Neural cell (in vitro differentiated cells): ENCODE measurements around the gene SYMPK. TPM values are rescaled to one million over a fixed set of nuclear protein-coding genes. Genes with fewer than 3 reads are reported as not detected.

Experiments used
- H2AFZ ChIP-seq: fragments of 200-600, 300-800 bp; sonication (generic), shearing (Covaris generic); 2 replicates; pipeline ENCODE4 v1.6.0; 2014; ENCODE audit warnings: low read depth, mild to moderate bottlenecking, antibody characterized with exemption, low read length, moderate library complexity
- H3F3A ChIP-seq: fragments of 200-600 bp; shearing (Covaris generic); 2 replicates; pipeline ENCODE4 v1.6.1; 2016; ENCODE audit warnings: mild to moderate bottlenecking, moderate library complexity, mixed read lengths, antibody characterized with exemption, low read length; ENCODE audit not compliant: insufficient read depth, poor library complexity, severe bottlenecking
- H3K27ac ChIP-seq: fragments of 200-600, 300-800 bp; sonication (generic), shearing (Covaris generic); 2 replicates; pipeline ENCODE4 v1.5.1; 2014; ENCODE audit warnings: mild to moderate bottlenecking, low read length, moderate library complexity
- H3K27me3 ChIP-seq: fragments of 300-800, 200-600 bp; sonication (generic), shearing (Covaris generic); 2 replicates; pipeline ENCODE4 v1.6.0; 2014; ENCODE audit warnings: mild to moderate bottlenecking, low read depth, low read length, moderate library complexity; ENCODE audit not compliant: insufficient read depth
- H3K36me3 ChIP-seq: fragments of 300-800, 200-600 bp; sonication (generic), shearing (Covaris generic); 2 replicates; pipeline ENCODE4 v1.5.1; 2014; ENCODE audit warnings: mild to moderate bottlenecking, antibody characterized with exemption, low read length, moderate library complexity; ENCODE audit not compliant: insufficient read depth
- H3K4me2 ChIP-seq: fragments of 300-800, 200-600 bp; sonication (generic), shearing (Covaris generic); 2 replicates; pipeline ENCODE4 v1.6.0; 2014; ENCODE audit warnings: mild to moderate bottlenecking, low read length
- H3K4me3 ChIP-seq: fragments of 300-800, 200-600 bp; sonication (generic), shearing (Covaris generic); 2 replicates; pipeline ENCODE4 v1.5.1; 2014; ENCODE audit warnings: mild to moderate bottlenecking, low read length, moderate library complexity
- H3K79me2 ChIP-seq: fragments of 200-600 bp; shearing (Covaris generic); replicated peaks from 2 replicates; pipeline ENCODE4 v1.6.0; 2014; ENCODE audit warnings: mild to moderate bottlenecking, low read length, moderate library complexity; ENCODE audit not compliant: insufficient read depth
- H3K9ac ChIP-seq: fragments of 300-800, 200-600 bp; sonication (generic), shearing (Covaris generic); 2 replicates; pipeline ENCODE4 v1.6.1; 2016; ENCODE audit warnings: mild to moderate bottlenecking, low read length, mixed read lengths
- H3K9me2 ChIP-seq: fragments of 200-600 bp; shearing (Covaris generic); 2 replicates; pipeline ENCODE4 v1.6.1; 2016; ENCODE audit warnings: mild to moderate bottlenecking, low read length, mixed read lengths; ENCODE audit not compliant: insufficient read depth
- H3K9me3 ChIP-seq: fragments of 200-600, 300-800 bp; sonication (generic), shearing (Covaris generic); 2 replicates; pipeline ENCODE4 v1.6.1; 2016; ENCODE audit warnings: mild to moderate bottlenecking, mixed run types, low read length, moderate library complexity, mixed read lengths
- H4K20me1 ChIP-seq: fragments of 200-600 bp; shearing (Covaris generic); 2 replicates; pipeline ENCODE4 v1.6.1; 2016; ENCODE audit warnings: mild to moderate bottlenecking, mixed run types; ENCODE audit not compliant: insufficient read depth
- CTCF ChIP-seq: fragments of 450-650 bp; IDR thresholded peaks from 2 replicates; pipeline ENCODE4 v1.5.1; 2014; ENCODE audit warnings: antibody characterized with exemption, mild to moderate bottlenecking, moderate library complexity; ENCODE audit not compliant: poor library complexity, severe bottlenecking
- EP300 ChIP-seq: fragments of 450-650 bp; conservative IDR thresholded peaks from 2 replicates; pipeline ENCODE4 v1.6.1; 2014; ENCODE audit warnings: antibody characterized with exemption, mild to moderate bottlenecking, moderate library complexity; ENCODE audit not compliant: poor library complexity, severe bottlenecking
- POLR2AphosphoS5 ChIP-seq: IDR thresholded peaks from 2 replicates; pipeline ENCODE4 v1.6.1; 2012
- RAD21 ChIP-seq: fragments of 450-650 bp; conservative IDR thresholded peaks from 2 replicates; pipeline ENCODE4 v1.6.1; 2014; ENCODE audit warnings: antibody characterized with exemption, mild to moderate bottlenecking, moderate library complexity
- REST ChIP-seq: IDR thresholded peaks from 2 replicates; pipeline ENCODE4 v1.6.1; 2012; ENCODE audit warnings: borderline replicate concordance
- TAF1 ChIP-seq: IDR thresholded peaks from 2 replicates; pipeline ENCODE4 v1.6.1; 2012; ENCODE audit warnings: low read depth
- polyA plus RNA-seq: library from polyadenylated mRNA; depleted of rRNA; stranded (reverse); fragments of >200 nt; gene quantifications from 2 replicates; pipeline ENCODE4 v1.2.3, GENCODE V29; 2014

The SYMPK gene
- polyA plus RNA-seq, 1 donor from 2014 or later, result 22.2 TPM

- Histone ChIP-seq H2AFZ (no peak overlapping the region), H3K4me2 (no peak overlapping the region), H4K20me1 (no peaks in the 10 kb centered on the region), H3K79me2 (no peaks in the 10 kb centered on the region), H3K9ac (no peak overlapping the region), H3K9me3 (no peaks in the 10 kb centered on the region), H3K9me2 (no peaks in the 10 kb centered on the region), H3K4me3 (no peak overlapping the region), H3F3A (no peaks in the 10 kb centered on the region), H3K27me3 (no peaks in the 10 kb centered on the region), H3K36me3 (no peaks in the 10 kb centered on the region), H3K27ac (no peak overlapping the region)
- no peak for TF ChIP-seq POLR2AphosphoS5
- no peak for TF ChIP-seq REST
- no peak for TF ChIP-seq CTCF
- no peak for TF ChIP-seq TAF1
- TF ChIP-seq RAD21, result no peak
These were observed 13.7 kb upstream of the SYMPK start for GRCh38 chr19:45876411-45877197.

- Histone ChIP-seq H3K9me2 (no peaks in the 10 kb centered on the region), H3K27ac (no peak overlapping the region), H3K79me2 (no peaks in the 10 kb centered on the region), H3K27me3 (no peaks in the 10 kb centered on the region), H3K4me2 (no peak overlapping the region), H2AFZ (no peak overlapping the region), H3K36me3 (no peaks in the 10 kb centered on the region), H3K4me3 (no peak overlapping the region), H3F3A (no peaks in the 10 kb centered on the region), H4K20me1 (no peaks in the 10 kb centered on the region), H3K9ac (no peak overlapping the region), H3K9me3 (no peaks in the 10 kb centered on the region)
- TF ChIP-seq POLR2AphosphoS5, result no peak
- TF ChIP-seq EP300, result no peak
- TF ChIP-seq REST, result no peak
These were observed 13.1 kb upstream of the SYMPK start for GRCh38 chr19:45876161-45876410.
